Glutamatergic neuron (in vitro differentiated cells): ENCODE measurements around the gene CUEDC2. TPM values are rescaled to one million over a fixed set of nuclear protein-coding genes. Genes with fewer than 3 reads are reported as not detected.

Experiments
- DNase-seq: peaks from one replicate; pipeline ENCODE4 v3.0.0; 2022
- H3K27ac Mint-ChIP-seq: one replicate; pipeline ENCODE4 v1.8.0; 2020; ENCODE audit warnings: mild to moderate bottlenecking, mixed read lengths, inconsistent platforms; ENCODE audit not compliant: unreplicated experiment
- H3K27me3 Mint-ChIP-seq: one replicate; pipeline ENCODE4 v1.8.0; 2020; ENCODE audit warnings: mild to moderate bottlenecking, moderate library complexity, mixed read lengths, inconsistent platforms; ENCODE audit not compliant: unreplicated experiment
- H3K36me3 Mint-ChIP-seq: one replicate; pipeline ENCODE4 v1.8.0; 2020; ENCODE audit warnings: mild to moderate bottlenecking, mixed read lengths, inconsistent platforms; ENCODE audit not compliant: unreplicated experiment
- H3K4me1 Mint-ChIP-seq: one replicate; pipeline ENCODE4 v1.8.0; 2020; ENCODE audit warnings: mild to moderate bottlenecking, low read depth, mixed read lengths, inconsistent platforms; ENCODE audit not compliant: unreplicated experiment
- H3K4me3 Mint-ChIP-seq: one replicate; pipeline ENCODE4 v1.8.0; 2020; ENCODE audit warnings: mild to moderate bottlenecking, mixed read lengths, inconsistent platforms; ENCODE audit not compliant: unreplicated experiment
- H3K9me3 Mint-ChIP-seq: one replicate; pipeline ENCODE4 v1.8.0; 2020; ENCODE audit warnings: mild to moderate bottlenecking, moderate library complexity, mixed read lengths, inconsistent platforms; ENCODE audit not compliant: unreplicated experiment
- total RNA-seq: library from RNA; stranded (reverse); fragmentation: NEBNext Ultra II Directional; extraction: Animal tissue kit (Norgen Biotek cat#: 25700); gene quantifications from one replicate; pipeline ENCODE4 v1.2.1, GENCODE V29; 2021; ENCODE audit not compliant: unreplicated experiment
- TF ChIP-seq, protein P1 (sequence below): fragments of 200-600 bp; sonication (generic); IDR thresholded peaks from one replicate; pipeline ENCODE4 v1.5.0; 2021; ENCODE audit not compliant: partially characterized antibody, unreplicated experiment

The CUEDC2 gene
- total RNA-seq, 1 donor from 2014 or later: 104 TPM

- Mint-ChIP-seq H3K27ac (no peak overlapping the region), H3K4me1 (peaks cover 37% of the 10 kb centered on the region), H3K36me3 (no peaks in the 10 kb centered on the region), H3K9me3 (peaks cover 14% of the 10 kb centered on the region), H3K27me3 (peaks cover 13% of the 10 kb centered on the region), H3K4me3 (no peak overlapping the region)
- no peak for DNase-seq
- TF ChIP-seq, protein P1, sequence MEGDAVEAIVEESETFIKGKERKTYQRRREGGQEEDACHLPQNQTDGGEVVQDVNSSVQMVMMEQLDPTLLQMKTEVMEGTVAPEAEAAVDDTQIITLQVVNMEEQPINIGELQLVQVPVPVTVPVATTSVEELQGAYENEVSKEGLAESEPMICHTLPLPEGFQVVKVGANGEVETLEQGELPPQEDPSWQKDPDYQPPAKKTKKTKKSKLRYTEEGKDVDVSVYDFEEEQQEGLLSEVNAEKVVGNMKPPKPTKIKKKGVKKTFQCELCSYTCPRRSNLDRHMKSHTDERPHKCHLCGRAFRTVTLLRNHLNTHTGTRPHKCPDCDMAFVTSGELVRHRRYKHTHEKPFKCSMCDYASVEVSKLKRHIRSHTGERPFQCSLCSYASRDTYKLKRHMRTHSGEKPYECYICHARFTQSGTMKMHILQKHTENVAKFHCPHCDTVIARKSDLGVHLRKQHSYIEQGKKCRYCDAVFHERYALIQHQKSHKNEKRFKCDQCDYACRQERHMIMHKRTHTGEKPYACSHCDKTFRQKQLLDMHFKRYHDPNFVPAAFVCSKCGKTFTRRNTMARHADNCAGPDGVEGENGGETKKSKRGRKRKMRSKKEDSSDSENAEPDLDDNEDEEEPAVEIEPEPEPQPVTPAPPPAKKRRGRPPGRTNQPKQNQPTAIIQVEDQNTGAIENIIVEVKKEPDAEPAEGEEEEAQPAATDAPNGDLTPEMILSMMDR: no peak
Observed at GRCh38 chr10:102416695-102417094, 15.7 kb downstream of the CUEDC2 start.

DNA sequence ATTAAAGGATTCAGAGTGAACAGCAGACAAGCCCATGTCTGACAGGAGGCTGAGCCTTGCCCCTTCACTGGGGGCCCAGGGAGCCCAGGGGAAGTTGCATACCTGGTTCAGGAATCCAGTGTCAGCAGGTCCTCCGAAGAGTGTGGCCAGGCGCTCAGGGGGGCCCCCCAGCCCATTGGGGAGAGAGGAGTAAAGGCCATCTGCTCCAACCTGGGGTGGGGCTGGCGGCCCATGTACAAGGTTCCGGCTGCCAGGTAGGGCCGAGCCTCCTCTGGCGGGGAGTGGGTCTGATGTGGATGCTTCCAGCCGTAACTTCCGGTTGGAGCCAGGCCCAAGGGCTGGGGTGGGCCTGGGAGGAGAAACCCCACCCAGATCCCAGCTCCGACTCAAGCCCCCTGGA is 16.1 kb downstream of the CUEDC2 start:
- TF ChIP-seq, protein P1: no peak
- peaks cover 41% of the 10 kb centered on the region for H3K4me1 Mint-ChIP-seq
- H3K27ac Mint-ChIP-seq: peak overlapping the region; percentile 84
- H3K9me3 Mint-ChIP-seq: peaks cover 16% of the 10 kb centered on the region
- peaks cover 17% of the 10 kb centered on the region for H3K27me3 Mint-ChIP-seq
- peak overlapping the region; percentile 77 for H3K4me3 Mint-ChIP-seq
- DNase-seq: no peak
- no peaks in the 10 kb centered on the region for H3K36me3 Mint-ChIP-seq

DNA sequence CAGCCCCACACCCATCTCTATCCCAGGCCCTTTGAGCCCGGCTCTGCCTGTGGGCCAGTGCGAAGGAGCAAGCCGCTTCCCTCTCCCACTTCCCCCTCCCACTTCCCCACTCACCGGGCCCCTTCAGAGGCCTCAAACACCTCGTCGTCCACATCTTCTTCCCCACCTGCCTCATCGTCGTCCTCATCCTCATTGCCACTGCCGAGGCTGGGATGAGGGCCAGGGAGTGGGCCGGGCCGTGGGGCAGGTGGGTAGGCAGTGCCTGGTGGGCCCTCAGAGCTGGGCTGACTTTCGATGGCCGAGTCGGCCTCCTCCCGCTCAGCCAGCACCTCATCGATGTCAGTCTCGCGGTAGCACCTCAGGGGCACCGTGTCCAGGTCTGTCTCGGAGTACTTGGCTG is 17.6 kb downstream of the CUEDC2 start:
- H3K27me3 Mint-ChIP-seq: peaks cover 18% of the 10 kb centered on the region
- no peak overlapping the region for H3K4me3 Mint-ChIP-seq
- no peak for DNase-seq
- peak overlapping the region; percentile 99 for H3K27ac Mint-ChIP-seq
- TF ChIP-seq, protein P1: no peak
- H3K36me3 Mint-ChIP-seq: no peaks in the 10 kb centered on the region
- peaks cover 51% of the 10 kb centered on the region for H3K4me1 Mint-ChIP-seq
- peaks cover 21% of the 10 kb centered on the region for H3K9me3 Mint-ChIP-seq

- Mint-ChIP-seq H3K4me3 (no peak overlapping the region), H3K9me3 (peaks cover 22% of the 10 kb centered on the region), H3K36me3 (no peaks in the 10 kb centered on the region), H3K4me1 (peaks cover 52% of the 10 kb centered on the region), H3K27ac (peak overlapping the region; percentile 99), H3K27me3 (peaks cover 19% of the 10 kb centered on the region)
- no peak for DNase-seq
- TF ChIP-seq, protein P1: no peak
Observed at GRCh38 chr10:102413806-102414561, 18.4 kb downstream of the CUEDC2 start.

DNA sequence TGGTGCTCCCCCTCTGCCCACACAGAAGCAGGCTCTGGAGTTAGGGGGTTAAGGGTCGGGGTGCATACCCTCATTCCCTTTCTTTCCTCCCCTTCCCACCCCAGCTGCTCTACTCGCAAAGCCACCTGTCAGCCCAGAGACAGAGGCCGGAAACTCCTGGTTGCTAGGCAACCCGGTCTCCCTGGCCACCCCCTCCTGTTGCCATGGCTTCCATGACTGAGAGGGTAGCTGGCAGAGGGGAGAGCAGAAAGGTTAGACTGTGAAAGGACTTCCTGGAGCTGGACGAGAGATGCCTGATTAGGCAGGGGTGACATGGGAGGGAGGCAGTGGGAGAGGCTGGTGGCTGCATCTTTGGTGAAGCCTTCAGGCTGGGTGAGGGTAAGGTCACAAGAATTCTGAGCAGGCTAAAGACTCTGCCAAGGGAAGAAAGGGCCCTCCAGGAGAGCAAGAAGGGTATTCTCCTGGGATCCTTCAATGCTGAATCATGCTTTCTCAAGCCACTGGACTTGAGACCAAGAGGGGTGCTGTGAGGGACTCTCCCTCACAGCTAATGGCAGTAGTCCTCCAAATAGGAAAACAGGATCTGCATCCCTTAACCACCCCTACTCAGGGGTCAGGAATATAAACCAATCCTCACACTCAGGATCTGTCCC is 19.2 kb downstream of the CUEDC2 start:
- TF ChIP-seq, protein P1: no peak
- Mint-ChIP-seq H3K27ac (peak overlapping the region; percentile 99), H3K9me3 (peaks cover 22% of the 10 kb centered on the region), H3K27me3 (peaks cover 20% of the 10 kb centered on the region), H3K36me3 (no peaks in the 10 kb centered on the region), H3K4me3 (peak overlapping the region; percentile 85), H3K4me1 (peaks cover 54% of the 10 kb centered on the region)
- peak; percentile 77 for DNase-seq
